G401.6 (cell line): ENCODE results near the gene CGB5.
"Not testable (repeated sequence)": the region's sequence is repeated elsewhere in the genome, so short reads cannot be mapped to it uniquely, and the experiment has no call there.

Experiments used
- FAIRE-seq: peaks from 2 replicates; lab custom pipeline; 2012; peaks lifted over from hg19 to GRCh38; lab: Jason Lieb, UNC

CGB5 gene

GRCh38 chr19:49043548-49043947, at the start of gene CGB5:
CGB5 (plus strand) TSS chr19:49043848; CDS start chr19:49044210, 362 bp downstream.
- FAIRE-seq = not testable (repeated sequence)

- no peak for FAIRE-seq
These were observed 49.6 kb upstream of the CGB5 start for GRCh38 chr19:48994035-48994386.

- FAIRE-seq = no peak
These were observed 45.7 kb upstream of the CGB5 start for GRCh38 chr19:48997972-48998371.

- peak; percentile 50 for FAIRE-seq
These were observed 43.9 kb upstream of the CGB5 start for GRCh38 chr19:48999481-49000325.

- FAIRE-seq = no peak
These were observed 39.5 kb upstream of the CGB5 start for GRCh38 chr19:49004133-49004532.

DNA sequence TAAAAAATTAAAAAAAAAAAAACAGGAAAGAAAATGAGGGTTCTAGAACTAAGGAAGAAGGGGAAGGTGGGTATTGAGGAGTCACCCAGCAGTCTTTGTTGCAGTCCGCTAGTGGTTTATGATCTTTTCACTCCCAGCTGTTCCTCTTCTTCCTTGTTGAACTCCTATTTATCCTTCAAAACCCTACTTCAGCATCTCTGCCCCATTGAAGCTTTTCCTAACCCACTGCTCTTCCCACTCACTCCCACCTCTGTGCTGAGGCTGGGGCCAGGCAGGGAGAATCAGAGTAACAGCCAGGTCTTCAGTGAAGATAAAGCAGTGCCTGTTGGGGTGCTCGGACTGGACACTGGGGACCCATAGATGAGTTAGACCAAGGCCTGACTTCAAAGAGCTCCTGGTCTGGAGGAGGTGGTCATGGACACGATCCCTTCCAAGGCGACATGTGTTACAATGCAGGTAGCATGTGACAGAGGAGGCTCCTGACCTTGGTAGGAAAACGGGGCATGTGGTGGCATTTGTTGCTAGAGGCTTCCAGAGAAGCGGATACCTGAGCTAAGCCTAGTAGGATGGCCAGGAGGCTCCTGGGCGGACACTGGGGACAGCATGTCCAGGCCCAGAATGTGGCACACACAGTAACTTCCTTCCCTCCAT, 38.6 kb upstream of the CGB5 start:
- FAIRE-seq = no peak

- no peak for FAIRE-seq
These were observed 36.7 kb upstream of the CGB5 start for GRCh38 chr19:49006905-49007304.

GRCh38 chr19:49009828-49010227, 33.8 kb upstream of the CGB5 start:
- FAIRE-seq = no peak

GRCh38 chr19:49010453-49010852, 33.2 kb upstream of the CGB5 start:
- FAIRE-seq = no peak

DNA sequence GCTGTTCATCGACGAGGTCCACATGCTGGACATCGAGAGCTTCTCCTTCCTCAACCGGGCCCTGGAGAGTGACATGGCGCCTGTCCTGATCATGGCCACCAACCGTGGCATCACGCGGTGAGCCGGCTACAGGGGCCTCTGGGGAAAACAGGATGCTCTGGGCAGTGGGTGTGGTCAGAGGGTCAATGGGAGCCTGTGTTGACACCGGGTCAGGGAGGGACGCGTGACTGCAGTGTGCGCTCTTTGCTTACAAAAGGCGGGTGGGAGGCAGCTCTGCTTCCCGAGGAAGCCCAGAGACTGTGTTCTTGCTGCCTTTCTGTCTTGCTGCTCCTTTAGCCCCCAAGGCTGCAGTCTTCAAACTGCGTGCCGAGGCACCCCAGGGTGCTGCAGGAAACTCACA, 32.5 kb upstream of the CGB5 start:
- FAIRE-seq = no peak

- no peak for FAIRE-seq
These were observed 29.4 kb upstream of the CGB5 start for GRCh38 chr19:49014123-49014869.

DNA sequence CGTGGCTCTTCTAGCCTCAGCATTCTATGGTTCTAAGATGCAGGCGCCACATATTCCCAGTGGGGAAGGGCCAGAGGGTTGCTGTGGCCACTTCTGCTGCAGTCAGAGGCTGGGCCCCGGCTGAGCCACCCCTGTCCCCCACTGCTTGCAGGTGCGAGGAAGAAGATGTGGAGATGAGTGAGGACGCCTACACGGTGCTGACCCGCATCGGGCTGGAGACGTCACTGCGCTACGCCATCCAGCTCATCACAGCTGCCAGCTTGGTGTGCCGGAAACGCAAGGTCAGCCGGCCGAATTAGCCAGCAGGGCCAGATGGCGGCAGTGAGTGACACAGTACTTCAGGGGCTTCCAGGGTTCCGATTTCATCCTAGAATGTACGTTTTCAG, 28.8 kb upstream of the CGB5 start:
- no peak for FAIRE-seq

GRCh38 chr19:49016067-49016839, 27.4 kb upstream of the CGB5 start:
- FAIRE-seq = no peak

DNA sequence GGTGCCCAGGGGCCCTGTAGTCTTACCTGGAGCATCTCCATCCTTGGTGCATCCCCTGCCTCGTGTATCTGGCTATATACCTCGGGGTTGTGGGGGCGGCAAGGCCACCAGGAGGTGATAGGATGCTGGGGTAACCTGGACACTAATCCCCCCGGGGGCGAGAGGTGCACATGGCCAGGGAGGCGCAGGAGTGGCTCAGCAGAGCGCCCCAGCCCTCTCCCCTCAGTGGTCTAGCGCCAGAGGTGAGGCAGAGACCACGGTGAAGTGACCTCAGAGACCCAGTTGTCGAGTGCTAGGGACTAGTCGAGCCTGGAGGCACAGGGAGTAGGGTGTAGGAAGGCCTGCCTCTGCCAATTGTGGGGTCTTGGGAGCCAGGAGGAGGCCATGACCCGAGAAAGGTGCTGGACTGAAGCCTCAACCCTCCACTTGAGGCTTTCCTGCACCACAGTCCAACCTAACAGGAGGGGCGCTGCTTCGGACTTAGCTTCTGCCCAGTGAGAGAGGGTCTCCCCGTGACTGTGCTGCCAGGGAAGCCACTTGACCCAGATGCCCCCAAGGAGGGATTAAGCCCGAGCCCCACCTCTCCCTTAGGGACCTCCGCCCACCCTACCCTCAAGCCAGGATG, 26.5 kb upstream of the CGB5 start, which contains the start of gene LHB:
Gene LHB (minus strand): TSS at position 51 of the 625 bp plus-strand sequence. CDS start 10 bp downstream, at position 41.
- FAIRE-seq = no peak

GRCh38 chr19:49017666-49018351, 25.8 kb upstream of the CGB5 start:
- FAIRE-seq = no peak

DNA sequence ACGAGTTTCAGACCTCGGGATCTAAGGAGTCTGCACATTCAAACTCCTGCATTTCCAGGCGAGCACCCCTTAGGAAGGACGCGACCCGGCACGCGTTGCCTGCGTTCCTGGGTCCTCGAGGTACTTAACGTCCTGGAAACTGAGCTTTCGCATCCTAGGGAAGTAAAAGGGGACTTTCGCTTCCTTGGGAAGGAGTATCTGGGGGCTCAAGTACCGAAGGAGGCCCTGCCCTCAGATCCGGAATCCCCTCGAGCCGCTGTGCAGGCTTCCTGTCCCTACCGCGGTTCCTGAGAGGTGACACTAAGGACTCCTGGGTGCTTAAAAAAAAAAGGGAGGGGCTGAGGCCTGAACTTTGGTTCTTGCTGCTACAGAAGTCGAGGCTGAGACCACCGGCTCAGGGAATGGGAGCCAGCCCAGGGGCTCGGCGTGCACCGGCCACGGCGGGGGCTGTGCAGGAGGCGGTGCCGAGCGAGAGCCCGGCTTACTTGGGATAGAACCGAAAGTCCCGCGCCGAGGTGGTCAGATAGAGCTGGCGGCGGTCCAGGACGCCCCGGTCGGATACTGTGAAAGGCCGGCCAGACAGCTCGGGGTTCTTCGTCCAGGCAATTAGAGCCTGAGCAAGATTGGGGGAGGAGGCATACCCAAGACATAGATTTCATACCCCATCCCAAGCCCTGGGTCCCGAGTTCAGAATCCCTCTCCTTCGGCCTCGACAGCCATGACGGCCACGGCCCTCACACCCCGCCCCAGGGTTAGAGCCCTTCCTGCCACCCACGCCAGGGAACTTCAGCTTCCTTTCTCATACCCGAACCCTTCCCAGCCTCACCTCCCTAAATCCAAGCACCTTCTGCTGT, 25.0 kb upstream of the CGB5 start:
- not testable (repeated sequence) for FAIRE-seq

- FAIRE-seq = no peak
These were observed 24.3 kb upstream of the CGB5 start for GRCh38 chr19:49019242-49019932.

GRCh38 chr19:49020342-49020741, 23.3 kb upstream of the CGB5 start:
- no peak for FAIRE-seq
